ENCODE measurements around the gene SPRING1.

Gene SPRING1

DNA sequence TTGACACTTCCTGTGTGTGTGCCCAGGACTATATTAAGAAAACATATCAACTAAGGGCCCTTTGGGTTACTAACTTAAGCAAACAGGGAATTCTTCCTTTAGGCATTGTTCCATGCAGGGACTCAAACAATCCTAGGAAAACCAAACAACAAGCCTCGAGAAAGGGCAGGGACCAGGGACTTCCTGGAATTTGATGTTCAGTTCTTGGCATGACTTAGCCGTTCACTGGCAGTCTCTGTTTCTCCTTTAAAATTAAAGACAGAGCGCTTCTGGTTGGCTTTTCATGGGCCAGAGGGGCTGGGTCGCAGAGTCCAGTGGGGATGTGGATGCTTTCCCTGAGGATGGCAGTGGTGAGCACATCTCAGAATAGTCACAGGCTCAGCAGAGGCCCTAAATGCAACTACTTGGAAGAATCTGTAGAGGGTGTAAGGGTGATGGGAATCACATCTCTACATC is 35.4 kb upstream of the SPRING1 start:
- no peak for TF ChIP-seq ZFX (IDR thresholded peaks at IDR 0.05)
- TF ChIP-seq, protein P1, sequence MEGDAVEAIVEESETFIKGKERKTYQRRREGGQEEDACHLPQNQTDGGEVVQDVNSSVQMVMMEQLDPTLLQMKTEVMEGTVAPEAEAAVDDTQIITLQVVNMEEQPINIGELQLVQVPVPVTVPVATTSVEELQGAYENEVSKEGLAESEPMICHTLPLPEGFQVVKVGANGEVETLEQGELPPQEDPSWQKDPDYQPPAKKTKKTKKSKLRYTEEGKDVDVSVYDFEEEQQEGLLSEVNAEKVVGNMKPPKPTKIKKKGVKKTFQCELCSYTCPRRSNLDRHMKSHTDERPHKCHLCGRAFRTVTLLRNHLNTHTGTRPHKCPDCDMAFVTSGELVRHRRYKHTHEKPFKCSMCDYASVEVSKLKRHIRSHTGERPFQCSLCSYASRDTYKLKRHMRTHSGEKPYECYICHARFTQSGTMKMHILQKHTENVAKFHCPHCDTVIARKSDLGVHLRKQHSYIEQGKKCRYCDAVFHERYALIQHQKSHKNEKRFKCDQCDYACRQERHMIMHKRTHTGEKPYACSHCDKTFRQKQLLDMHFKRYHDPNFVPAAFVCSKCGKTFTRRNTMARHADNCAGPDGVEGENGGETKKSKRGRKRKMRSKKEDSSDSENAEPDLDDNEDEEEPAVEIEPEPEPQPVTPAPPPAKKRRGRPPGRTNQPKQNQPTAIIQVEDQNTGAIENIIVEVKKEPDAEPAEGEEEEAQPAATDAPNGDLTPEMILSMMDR (conservative IDR thresholded peaks at IDR 0.05) = no peak; the same call in 1 of the 2 replicates
- peak overlapping the region; percentile 63 for H3K27ac ChIP-seq

DNA sequence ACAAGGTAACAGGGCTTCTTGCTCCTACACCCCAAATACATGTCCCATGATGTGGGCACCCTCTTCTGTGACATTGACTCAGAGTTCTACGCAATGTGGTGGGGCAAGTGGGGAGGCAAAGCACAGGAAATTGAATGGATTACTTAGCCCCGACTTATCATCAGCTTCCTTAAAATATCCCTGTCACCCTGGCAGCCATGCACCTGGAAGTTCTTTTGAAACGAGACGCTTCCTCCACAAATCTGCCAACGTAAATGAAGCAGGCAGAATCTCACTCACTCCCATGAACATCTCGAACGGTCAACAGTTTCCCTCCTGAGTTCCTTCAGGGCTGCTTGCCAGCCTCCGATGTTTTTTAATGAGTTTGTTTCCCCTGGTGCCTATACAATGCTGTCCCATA is 33.8 kb upstream of the SPRING1 start:
- no peak overlapping the region for H3K27ac ChIP-seq
- TF ChIP-seq, protein P1 (conservative IDR thresholded peaks at IDR 0.05) = no peak
- TF ChIP-seq ZFX (IDR thresholded peaks at IDR 0.05) = no peak

DNA sequence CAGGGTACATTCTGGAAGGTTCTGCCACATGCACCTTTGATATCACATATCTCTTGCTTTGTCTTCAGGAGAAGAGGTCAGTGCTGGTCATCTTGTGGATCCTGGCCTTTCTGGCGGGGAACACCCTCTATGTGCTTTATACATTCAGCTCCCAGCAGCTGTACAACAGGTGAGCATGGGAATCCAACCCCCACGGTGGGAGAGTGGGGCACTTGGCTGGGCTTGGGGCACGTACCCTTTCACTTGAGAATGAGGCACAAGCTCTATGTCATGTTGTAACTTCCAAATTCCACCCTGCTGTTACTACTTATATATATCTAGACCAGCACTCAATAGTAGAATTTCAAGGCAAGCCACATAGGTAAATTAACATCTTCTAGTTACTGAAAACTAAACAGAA is 28.9 kb upstream of the SPRING1 start:
- H3K27ac ChIP-seq = no peak overlapping the region
- TF ChIP-seq ZFX (IDR thresholded peaks at IDR 0.05) = no peak
- TF ChIP-seq, protein P1 (conservative IDR thresholded peaks at IDR 0.05) = no peak

DNA sequence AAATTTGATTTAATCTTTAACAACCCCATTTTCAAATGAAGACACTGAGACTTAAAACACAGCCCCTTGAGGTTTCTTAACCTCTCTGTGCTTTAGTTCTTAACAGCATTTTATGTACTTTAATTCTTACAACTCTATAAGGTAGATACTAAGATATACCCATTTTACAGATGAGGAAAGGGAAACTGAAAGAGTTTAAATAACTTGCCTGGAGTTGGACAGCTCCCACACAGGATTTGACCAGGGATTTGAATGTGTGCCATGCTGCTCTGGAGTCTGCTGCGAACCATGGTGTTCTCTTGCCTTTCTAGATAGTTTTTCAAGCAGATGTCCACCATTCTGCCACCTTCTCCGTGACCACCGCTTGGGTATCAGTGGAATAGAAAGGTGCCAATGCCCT is 28.4 kb upstream of the SPRING1 start:
- TF ChIP-seq, protein P1 (conservative IDR thresholded peaks at IDR 0.05) = no peak
- TF ChIP-seq ZFX (IDR thresholded peaks at IDR 0.05) = no peak
- no peak overlapping the region for H3K27ac ChIP-seq

DNA sequence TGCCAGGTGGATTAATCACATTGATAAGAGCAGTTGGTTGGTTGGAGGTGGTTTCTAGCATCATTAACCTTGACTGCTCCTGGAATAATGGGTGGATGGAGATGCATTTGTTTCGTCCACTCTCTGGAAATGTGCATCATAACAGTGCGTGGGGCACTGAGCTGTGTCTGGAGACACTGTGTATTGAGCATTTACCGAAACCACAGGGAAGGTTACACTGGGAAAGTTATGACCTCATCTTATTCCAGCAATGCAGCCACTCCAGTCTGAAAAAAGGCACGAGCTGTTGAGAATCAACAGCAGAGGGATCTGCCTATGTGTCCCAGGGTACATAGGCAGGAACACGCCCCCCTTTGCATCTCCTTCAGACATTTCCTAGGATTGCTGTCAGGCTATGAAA is 27.4 kb upstream of the SPRING1 start:
- no peak overlapping the region for H3K27ac ChIP-seq
- TF ChIP-seq, protein P1 (conservative IDR thresholded peaks at IDR 0.05) = no peak
- TF ChIP-seq ZFX (IDR thresholded peaks at IDR 0.05) = no peak

DNA sequence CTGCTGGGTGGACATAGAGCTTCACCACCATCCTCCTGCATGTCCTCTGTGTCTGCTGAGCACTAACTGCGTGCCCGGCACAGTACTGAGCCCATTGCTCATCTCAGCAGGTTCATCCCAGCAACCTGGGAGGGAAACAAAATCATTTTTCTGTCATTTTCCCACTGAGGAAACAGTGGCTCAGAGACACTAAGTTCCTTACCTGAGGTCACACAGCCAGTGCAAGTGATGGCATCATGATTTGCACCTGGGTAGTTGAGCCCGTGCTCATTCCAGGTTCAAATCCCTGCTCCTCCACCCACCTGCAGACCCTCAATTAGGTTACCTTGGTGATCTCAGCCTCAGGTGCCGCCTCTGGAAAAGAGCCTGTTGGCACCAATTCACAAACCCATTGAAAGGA is 23.6 kb upstream of the SPRING1 start:
- TF ChIP-seq, protein P1 (conservative IDR thresholded peaks at IDR 0.05) = no peak
- TF ChIP-seq ZFX (IDR thresholded peaks at IDR 0.05) = no peak
- H3K27ac ChIP-seq = no peak overlapping the region

DNA sequence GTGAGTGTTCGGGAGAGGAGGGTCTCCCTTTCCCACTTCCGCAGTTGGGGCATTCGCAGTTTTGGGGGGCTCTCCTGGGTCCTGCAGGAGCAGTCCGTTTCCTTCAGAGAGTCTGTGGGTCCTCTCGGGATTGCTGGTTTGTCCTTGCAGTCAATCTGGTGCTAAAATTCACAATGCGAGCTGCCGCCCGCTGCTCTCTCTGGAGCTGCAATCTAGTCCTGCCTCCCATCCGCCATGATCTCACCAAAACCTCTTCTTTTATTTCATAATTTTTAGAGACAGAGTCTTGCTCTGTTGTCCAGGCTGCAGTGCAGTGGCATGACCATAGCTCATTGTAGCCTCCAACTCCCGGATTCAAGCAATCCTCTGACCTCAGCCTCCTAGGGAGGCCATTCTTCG is 22.8 kb upstream of the SPRING1 start:
- no peak overlapping the region for H3K27ac ChIP-seq
- TF ChIP-seq, protein P1 (conservative IDR thresholded peaks at IDR 0.05) = no peak
- no peak for TF ChIP-seq ZFX (IDR thresholded peaks at IDR 0.05)
